ENCODE data around the gene MIGA1. TPM values are rescaled to one million over a fixed set of nuclear protein-coding genes. Genes with fewer than 3 reads are reported as not detected.

Gene MIGA1
- total and polyA plus RNA-seq, 8 donors, result 1.6 to 40.6 (median 7.5) TPM

DNA sequence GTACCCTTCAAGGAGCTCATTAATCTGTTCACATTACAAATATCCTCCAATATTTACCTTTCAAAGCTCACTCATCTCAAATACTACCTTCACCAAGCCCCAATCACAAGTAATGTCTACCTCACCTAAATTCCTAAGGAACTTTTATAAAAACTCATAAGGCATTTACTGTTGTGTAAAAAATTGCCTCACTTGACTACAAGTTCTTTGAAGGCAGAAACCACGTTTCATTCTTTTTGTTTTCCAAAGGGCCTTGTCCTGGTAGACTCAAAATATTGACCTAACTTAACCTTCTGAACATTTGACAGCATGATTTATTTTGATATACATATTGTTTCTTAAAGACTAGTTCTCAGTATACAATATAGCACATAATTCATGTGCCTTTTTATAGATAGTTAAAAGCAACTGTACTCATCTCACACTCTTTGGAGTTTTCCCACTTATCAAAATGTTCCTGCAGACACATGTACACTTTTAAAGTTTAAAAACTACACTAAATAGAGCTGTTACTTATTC is 22.3 kb upstream of the MIGA1 start:
- no peaks in the 10 kb centered on the region for H3K9me3 ChIP-seq
- no peaks in the 10 kb centered on the region for H3K36me3 ChIP-seq
- no peaks in the 10 kb centered on the region for H3K27me3 ChIP-seq
- H3K27ac ChIP-seq, result peak overlapping the region in 3 of 5 donors; percentile 11 to 97 (median 96)
- peaks cover 19 to 50% (median 42%) of the 10 kb centered on the region in 4 donors for H3K4me1 ChIP-seq
- no peak for DNase-seq
- TF ChIP-seq EP300 (IDR thresholded peaks at IDR 0.05) (no peak), POLR2A (IDR thresholded peaks at IDR 0.05) (no peak), POLR2AphosphoS5 (IDR thresholded peaks at IDR 0.05) (no peak)
- TF ChIP-seq, protein P1, sequence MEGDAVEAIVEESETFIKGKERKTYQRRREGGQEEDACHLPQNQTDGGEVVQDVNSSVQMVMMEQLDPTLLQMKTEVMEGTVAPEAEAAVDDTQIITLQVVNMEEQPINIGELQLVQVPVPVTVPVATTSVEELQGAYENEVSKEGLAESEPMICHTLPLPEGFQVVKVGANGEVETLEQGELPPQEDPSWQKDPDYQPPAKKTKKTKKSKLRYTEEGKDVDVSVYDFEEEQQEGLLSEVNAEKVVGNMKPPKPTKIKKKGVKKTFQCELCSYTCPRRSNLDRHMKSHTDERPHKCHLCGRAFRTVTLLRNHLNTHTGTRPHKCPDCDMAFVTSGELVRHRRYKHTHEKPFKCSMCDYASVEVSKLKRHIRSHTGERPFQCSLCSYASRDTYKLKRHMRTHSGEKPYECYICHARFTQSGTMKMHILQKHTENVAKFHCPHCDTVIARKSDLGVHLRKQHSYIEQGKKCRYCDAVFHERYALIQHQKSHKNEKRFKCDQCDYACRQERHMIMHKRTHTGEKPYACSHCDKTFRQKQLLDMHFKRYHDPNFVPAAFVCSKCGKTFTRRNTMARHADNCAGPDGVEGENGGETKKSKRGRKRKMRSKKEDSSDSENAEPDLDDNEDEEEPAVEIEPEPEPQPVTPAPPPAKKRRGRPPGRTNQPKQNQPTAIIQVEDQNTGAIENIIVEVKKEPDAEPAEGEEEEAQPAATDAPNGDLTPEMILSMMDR (IDR thresholded peaks at IDR 0.05), result no peak
- H3K4me3 ChIP-seq, result no peak overlapping the region
- intact Hi-C loops (cut with DNase I; ENCODE audit: low total_unique reads), result no loop called here
- 21 to 53% (median 27%) methylated on average over 1 of the region's 1 CpG for WGBS, 5 donors

DNA sequence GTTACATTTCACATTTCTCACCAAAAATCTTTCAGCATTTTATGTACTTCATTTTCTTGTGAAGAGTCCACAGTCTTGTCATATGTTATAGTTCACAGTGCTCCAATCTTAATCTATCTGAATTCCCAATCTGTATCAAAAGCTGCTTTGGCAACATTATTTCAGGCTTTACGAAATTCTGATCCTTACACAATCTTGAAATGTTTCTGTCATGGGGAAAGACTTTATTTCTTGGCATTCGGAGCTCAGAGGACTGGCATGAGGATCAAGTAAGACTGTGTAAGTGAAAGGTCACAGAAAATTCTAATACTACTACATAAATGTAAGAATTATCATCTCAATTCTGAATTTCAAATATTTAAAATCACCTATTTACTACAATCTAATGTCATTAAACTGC is 21.8 kb upstream of the MIGA1 start:
- no peak for DNase-seq
- intact Hi-C loops (cut with DNase I; ENCODE audit: low total_unique reads), result no loop called here
- Histone ChIP-seq H3K27ac (peak overlapping the region in 3 of 5 donors; percentile 11 to 97 (median 96)), H3K4me3 (peak overlapping the region in 2 of 4 donors; percentile 96 to 97), H3K36me3 (no peaks in the 10 kb centered on the region), H3K27me3 (no peaks in the 10 kb centered on the region), H3K9me3 (no peaks in the 10 kb centered on the region), H3K4me1 (peaks cover 19 to 50% (median 40%) of the 10 kb centered on the region in 4 donors)
- 29 to 48% (median 46%) methylated on average over 2 of the region's 2 CpGs for WGBS, 5 donors
- TF ChIP-seq POLR2AphosphoS5 (IDR thresholded peaks at IDR 0.05) (peak in 1 of 3 donors; percentile 8), POLR2A (IDR thresholded peaks at IDR 0.05) (no peak), EP300 (IDR thresholded peaks at IDR 0.05) (no peak)
- TF ChIP-seq, protein P1 (IDR thresholded peaks at IDR 0.05), result no peak

DNA sequence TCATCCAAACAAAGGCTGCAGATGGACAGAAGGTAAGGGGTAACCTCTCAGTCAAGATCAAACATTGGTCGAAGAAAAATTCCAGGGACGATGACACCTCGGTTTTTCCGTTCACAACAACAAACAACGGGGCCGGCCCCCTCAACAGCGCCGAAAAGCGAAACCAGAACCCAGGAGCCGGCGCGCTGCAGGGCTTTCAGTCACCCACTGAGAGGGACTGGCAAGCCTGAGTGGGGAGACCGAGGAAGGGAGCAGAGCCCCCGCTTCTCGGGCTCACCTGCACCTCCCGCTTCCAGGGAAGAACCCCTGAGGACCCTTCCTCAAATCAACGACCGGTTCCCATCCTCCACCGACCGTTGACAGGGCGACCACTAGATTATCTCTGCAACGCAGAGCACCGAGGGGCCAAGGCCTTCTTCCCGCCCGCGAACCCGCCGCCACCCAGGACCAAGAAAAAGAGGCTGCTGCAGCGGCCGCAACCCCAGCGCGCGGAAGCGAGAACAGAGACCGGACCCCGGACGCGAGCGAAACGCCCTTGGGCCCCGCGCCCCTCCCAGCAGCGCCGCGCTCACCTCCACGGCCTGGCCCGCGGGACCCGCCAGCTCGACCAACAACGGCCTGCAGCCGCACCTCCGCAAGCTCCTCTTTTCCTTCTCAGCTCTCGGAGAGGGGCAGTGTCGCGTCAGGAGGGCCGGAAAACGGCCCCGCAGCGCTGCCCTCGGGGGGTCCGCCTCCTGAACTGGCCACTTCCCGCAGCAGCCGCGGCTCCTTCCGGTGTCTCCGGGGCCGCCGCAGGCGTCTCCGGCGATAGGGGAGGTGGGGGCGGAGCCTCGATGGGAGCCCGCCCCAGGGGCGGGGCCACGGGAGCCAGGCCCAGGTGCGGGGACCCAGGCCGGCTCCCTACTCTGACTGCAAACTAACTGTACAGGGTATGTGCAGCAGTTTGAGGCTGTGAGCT is 20.1 kb upstream of the MIGA1 start, which contains the start of gene USP33:
TSS of gene USP33 (minus strand) at position 782 of the 958 bp plus-strand sequence. CDS start 18,155 bp downstream, outside the sequence.
- peak; percentile 91 to 96 for DNase-seq
- WGBS, 5 donors, result 0 to 1% (median 0%) methylated on average over 42 to 79 of the region's 79 CpGs
- peak within 1 kb of the TSS; percentile 87 to 99 (median 96) for H3K4me3 ChIP-seq
- peaks cover 19 to 42% (median 38%) of the 10 kb centered on the region in 4 donors for H3K4me1 ChIP-seq
- intact Hi-C loops (cut with DNase I; ENCODE audit: low total_unique reads), result no loop called here
- H3K9me3 ChIP-seq, result no peaks in the 10 kb centered on the region
- H3K36me3 ChIP-seq, result no peaks in the 10 kb centered on the region
- TF ChIP-seq POLR2A (IDR thresholded peaks at IDR 0.05), result peak in 1 of 4 donors; percentile 40
- no peak for TF ChIP-seq EP300 (IDR thresholded peaks at IDR 0.05)
- peak; percentile 66 to 90 (median 82) for TF ChIP-seq POLR2AphosphoS5 (IDR thresholded peaks at IDR 0.05)
- TF ChIP-seq, protein P1 (IDR thresholded peaks at IDR 0.05), result no peak
- H3K27ac ChIP-seq, result peak within 1 kb of the TSS; percentile 90 to 97 (median 95)
- H3K27me3 ChIP-seq, result no peaks in the 10 kb centered on the region

DNA sequence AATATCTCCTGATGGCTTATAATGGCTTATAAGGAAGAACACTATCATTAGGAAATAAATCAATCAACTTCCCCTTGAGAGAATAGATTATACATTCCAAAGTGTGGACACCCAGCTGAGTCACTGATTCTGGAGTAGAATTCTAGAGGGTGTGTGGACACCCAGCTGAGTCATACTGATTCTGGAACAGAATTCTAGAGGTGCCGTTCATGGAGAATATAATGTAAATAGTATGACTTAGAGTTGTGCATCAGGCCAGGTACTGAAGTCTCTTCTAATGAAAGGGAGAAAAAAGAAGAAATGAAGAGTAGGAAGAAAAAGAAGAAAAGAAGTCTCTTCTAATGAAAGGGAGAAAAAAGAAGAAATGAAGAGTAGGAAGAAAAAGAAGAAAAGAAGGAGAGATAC is 17.4 kb upstream of the MIGA1 start:
- intact Hi-C loops (cut with DNase I; ENCODE audit: low total_unique reads), result no loop called here
- 14 to 20% (median 20%) methylated on average over 1 of the region's 1 CpG for WGBS, 5 donors
- H3K4me1 ChIP-seq, result peaks cover 7 to 22% (median 16%) of the 10 kb centered on the region in 4 donors
- no peaks in the 10 kb centered on the region for H3K9me3 ChIP-seq
- DNase-seq, result peak in 1 of 2 donors; percentile 44
- no peak overlapping the region for H3K4me3 ChIP-seq
- peak overlapping the region in 1 of 5 donors; percentile 23 for H3K27ac ChIP-seq
- TF ChIP-seq POLR2AphosphoS5 (IDR thresholded peaks at IDR 0.05) (peak in 1 of 3 donors; percentile 35), POLR2A (IDR thresholded peaks at IDR 0.05) (no peak)
- no peaks in the 10 kb centered on the region for H3K36me3 ChIP-seq
- H3K27me3 ChIP-seq, result no peaks in the 10 kb centered on the region
